Keratinocyte (primary cell): Measurements from ENCODE around the gene CYB561. TPM values are rescaled to one million over a fixed set of nuclear protein-coding genes. Genes with fewer than 3 reads are reported as not detected.

Experiments
- DNase-seq: peaks from one replicate; pipeline ENCODE4 v3.0.0-alpha.2; 2011; ENCODE audit warnings: low read depth, missing footprints, low spot score
- FAIRE-seq: peaks from 2 replicates; lab custom pipeline; 2011; peaks lifted over from hg19 to GRCh38; lab: Jason Lieb, UNC
- H2AFZ ChIP-seq: 2 replicates; pipeline ENCODE4 v1.6.0; 2012; ENCODE audit warnings: low read length, control low read depth, inconsistent platforms; ENCODE audit not compliant: control insufficient read depth
- H3K27ac ChIP-seq: 2 replicates; pipeline ENCODE4 v1.5.1; 2011; ENCODE audit warnings: low read length; ENCODE audit not compliant: control insufficient read depth, insufficient read depth
- H3K27me3 ChIP-seq: 3 replicates; pipeline ENCODE4 v1.6.0; 2011; ENCODE audit warnings: low read length; ENCODE audit not compliant: control insufficient read depth, insufficient read depth; ENCODE audit errors: extremely low read depth
- H3K36me3 ChIP-seq, 2 experiments: 2 replicates in 1 of 2; 3 replicates in 1 of 2; pipeline ENCODE4 v1.5.1; 2011; ENCODE audit warnings: low read length in 2 of 2, mild to moderate bottlenecking in 1 of 2; ENCODE audit not compliant: control insufficient read depth in 2 of 2, insufficient read depth in 2 of 2; ENCODE audit errors: extremely low read depth in 1 of 2
- H3K4me1 ChIP-seq: 3 replicates; pipeline ENCODE4 v1.5.1; 2011; ENCODE audit warnings: low read length; ENCODE audit not compliant: control insufficient read depth, insufficient read depth; ENCODE audit errors: extremely low read depth
- H3K4me2 ChIP-seq: 3 replicates; pipeline ENCODE4 v1.6.0; 2011; ENCODE audit warnings: low read depth, low read length; ENCODE audit not compliant: control insufficient read depth, insufficient read depth; ENCODE audit errors: extremely low read depth
- H3K4me3 ChIP-seq, 3 experiments: fragments of 200-600 bp in 1 of 3; sonication (generic) in 1 of 3; 2 replicates in 2 of 3; 3 replicates in 1 of 3; pipeline ENCODE4 v1.5.1; 2011 to 2016; ENCODE audit warnings: low read length in 3 of 3, mild to moderate bottlenecking in 3 of 3, control low read depth in 2 of 3, inconsistent platforms in 1 of 3, low read depth in 1 of 3, mixed read lengths in 1 of 3, mixed run types in 1 of 3, moderate library complexity in 1 of 3; ENCODE audit not compliant: control insufficient read depth in 2 of 3, insufficient read depth in 2 of 3; ENCODE audit errors: extremely low read depth in 1 of 3
- H3K79me2 ChIP-seq: 2 replicates; pipeline ENCODE4 v1.6.0; 2012; ENCODE audit warnings: low read length; ENCODE audit not compliant: control insufficient read depth, insufficient read depth
- H3K9ac ChIP-seq: 3 replicates; pipeline ENCODE4 v1.6.0; 2011; ENCODE audit warnings: low read length; ENCODE audit not compliant: control insufficient read depth, insufficient read depth; ENCODE audit errors: extremely low read depth
- H3K9me1 ChIP-seq: 3 replicates; pipeline ENCODE4 v1.6.0; 2011; ENCODE audit warnings: low read length; ENCODE audit not compliant: control insufficient read depth, insufficient read depth; ENCODE audit errors: extremely low read depth
- H3K9me3 ChIP-seq: 2 replicates; pipeline ENCODE4 v1.5.1; 2012; ENCODE audit warnings: low read depth, low read length; ENCODE audit not compliant: control insufficient read depth
- H4K20me1 ChIP-seq: 3 replicates; pipeline ENCODE4 v1.6.0; 2011; ENCODE audit warnings: low read length; ENCODE audit not compliant: control insufficient read depth, insufficient read depth; ENCODE audit errors: extremely low read depth
- EZH2 ChIP-seq: IDR thresholded peaks from one replicate; pipeline ENCODE4 v1.6.1; 2012; ENCODE audit warnings: inconsistent platforms, mild to moderate bottlenecking, low read length, moderate library complexity
- dilution Hi-C: fragments of 300-500 bp; cut with MboI; formaldehyde crosslinking; loops from one replicate; pipeline ENCODE4 v1.7.0; 2020; ENCODE audit warnings: low sequenced_read_pairs; ENCODE audit not compliant: extremely low pct_ligation_motif_present
- polyA plus RNA-seq, 5 experiments: library from polyadenylated mRNA; depleted of rRNA in 3 of 5; stranded (reverse) in 3 of 5; stranded (forward) in 1 of 5; unstranded in 1 of 5; fragments of >200 nt; gene quantifications; 1 replicate in 1 of 5; 2 replicates in 3 of 5; 3 replicates in 1 of 5; pipeline versions ENCODE4 v1.2.1 to v1.2.3, GENCODE V29; 2011 to 2012; ENCODE audit warnings: missing spikeins in 2 of 5, low read depth in 1 of 5, low replicate concordance in 1 of 5
- TF ChIP-seq, protein P1 (sequence below), 3 experiments: IDR thresholded peaks in 1 of 3; conservative IDR thresholded peaks in 1 of 3; optimal IDR thresholded peaks in 1 of 3; 2 replicates in 2 of 3; 3 replicates in 1 of 3; pipeline versions ENCODE3 to v1.5.1; 2011; ENCODE audit warnings: low read length in 3 of 3, mild to moderate bottlenecking in 3 of 3, moderate library complexity in 2 of 3, control low read depth in 1 of 3, inconsistent platforms in 1 of 3; ENCODE audit not compliant: insufficient read depth in 2 of 3; ENCODE audit errors: extremely low read depth in 1 of 3

The CYB561 gene
- polyA plus RNA-seq, 1 donor (not counting 4 experiments of a cell fraction or from before 2014, with no cell fraction given), result 14.4 TPM

- peaks cover 0 to 9% of the 10 kb centered on the region in 2 experiments for H3K36me3 ChIP-seq
- no peaks in the 10 kb centered on the region for H4K20me1 ChIP-seq
- dilution Hi-C loops, result no loop called here
- peaks cover 19% of the 10 kb centered on the region for H3K4me1 ChIP-seq
- no peaks in the 10 kb centered on the region for H3K27me3 ChIP-seq
- H2AFZ ChIP-seq, result no peak overlapping the region
- FAIRE-seq (no peak), DNase-seq (no peak)
- no peaks in the 10 kb centered on the region for H3K79me2 ChIP-seq
- no peak overlapping the region for H3K4me2 ChIP-seq
- H3K9me3 ChIP-seq, result no peaks in the 10 kb centered on the region
- no peak overlapping the region for H3K27ac ChIP-seq
- H3K4me3 ChIP-seq, result no peak overlapping the region
- H3K9ac ChIP-seq, result no peak overlapping the region
- no peak for TF ChIP-seq EZH2
- TF ChIP-seq, protein P1, sequence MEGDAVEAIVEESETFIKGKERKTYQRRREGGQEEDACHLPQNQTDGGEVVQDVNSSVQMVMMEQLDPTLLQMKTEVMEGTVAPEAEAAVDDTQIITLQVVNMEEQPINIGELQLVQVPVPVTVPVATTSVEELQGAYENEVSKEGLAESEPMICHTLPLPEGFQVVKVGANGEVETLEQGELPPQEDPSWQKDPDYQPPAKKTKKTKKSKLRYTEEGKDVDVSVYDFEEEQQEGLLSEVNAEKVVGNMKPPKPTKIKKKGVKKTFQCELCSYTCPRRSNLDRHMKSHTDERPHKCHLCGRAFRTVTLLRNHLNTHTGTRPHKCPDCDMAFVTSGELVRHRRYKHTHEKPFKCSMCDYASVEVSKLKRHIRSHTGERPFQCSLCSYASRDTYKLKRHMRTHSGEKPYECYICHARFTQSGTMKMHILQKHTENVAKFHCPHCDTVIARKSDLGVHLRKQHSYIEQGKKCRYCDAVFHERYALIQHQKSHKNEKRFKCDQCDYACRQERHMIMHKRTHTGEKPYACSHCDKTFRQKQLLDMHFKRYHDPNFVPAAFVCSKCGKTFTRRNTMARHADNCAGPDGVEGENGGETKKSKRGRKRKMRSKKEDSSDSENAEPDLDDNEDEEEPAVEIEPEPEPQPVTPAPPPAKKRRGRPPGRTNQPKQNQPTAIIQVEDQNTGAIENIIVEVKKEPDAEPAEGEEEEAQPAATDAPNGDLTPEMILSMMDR (optimal IDR thresholded peaks at IDR 0.05 in 1 of 3, IDR thresholded peaks at IDR 0.05 in 1 of 3, conservative IDR thresholded peaks at IDR 0.05 in 1 of 3; ENCODE audit: extremely low read depth in 1 of 3, insufficient read depth in 2 of 3, low read length in 3 of 3), result no peak
- H3K9me1 ChIP-seq, result no peaks in the 10 kb centered on the region
Measured at GRCh38 chr17:63438092-63439051, 7.7 kb downstream of the CYB561 start.

DNA sequence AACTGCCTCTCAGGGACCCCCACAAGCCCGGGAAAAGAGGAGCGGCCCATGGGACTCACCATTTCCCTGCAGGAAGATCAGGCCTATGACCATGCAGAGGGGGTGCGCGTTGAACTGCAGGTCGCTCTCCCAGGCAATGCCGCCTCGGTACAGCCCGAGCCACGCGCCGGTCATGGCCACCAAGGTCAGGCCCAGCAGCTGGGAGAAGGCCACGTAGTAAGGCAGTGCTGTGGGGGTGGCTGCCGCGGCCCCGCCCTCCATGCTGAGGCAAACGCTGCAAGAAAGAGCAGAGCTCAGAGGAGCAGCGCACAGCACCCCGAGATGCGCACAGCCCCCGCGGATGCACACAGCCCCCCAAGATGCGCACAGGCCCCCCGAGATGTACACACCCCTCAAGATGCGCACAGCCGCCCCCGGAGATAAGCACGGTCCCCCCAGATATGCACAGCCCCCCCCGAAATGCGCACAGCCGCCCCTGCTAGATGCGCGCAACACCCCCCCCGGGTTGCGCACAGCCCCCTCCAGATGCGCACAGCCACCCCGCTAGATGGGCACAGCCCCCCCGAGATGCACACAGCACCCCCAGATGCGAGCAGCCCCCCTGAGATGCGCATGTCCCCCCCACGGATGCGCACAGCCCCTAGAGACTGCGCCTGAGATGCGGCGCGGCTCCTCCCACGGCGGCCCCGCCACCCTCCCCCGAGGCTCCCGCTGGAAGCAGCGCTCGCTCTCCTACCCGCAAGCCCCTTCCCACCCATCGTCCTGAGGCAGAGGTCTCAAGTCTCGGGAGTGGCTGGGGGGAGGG lies 8.6 kb downstream of the CYB561 start:
- H3K27ac ChIP-seq, result no peak overlapping the region
- no peaks in the 10 kb centered on the region for H3K27me3 ChIP-seq
- no peaks in the 10 kb centered on the region for H4K20me1 ChIP-seq
- no peak overlapping the region for H3K9ac ChIP-seq
- peaks cover 0 to 9% of the 10 kb centered on the region in 2 experiments for H3K36me3 ChIP-seq
- TF ChIP-seq, protein P1 (optimal IDR thresholded peaks at IDR 0.05 in 1 of 3, IDR thresholded peaks at IDR 0.05 in 1 of 3, conservative IDR thresholded peaks at IDR 0.05 in 1 of 3; ENCODE audit: extremely low read depth in 1 of 3, insufficient read depth in 2 of 3, low read length in 3 of 3), result no peak
- TF ChIP-seq EZH2, result no peak
- no peak overlapping the region for H2AFZ ChIP-seq
- no peak overlapping the region for H3K4me3 ChIP-seq
- no peaks in the 10 kb centered on the region for H3K9me1 ChIP-seq
- no peak overlapping the region for H3K4me2 ChIP-seq
- dilution Hi-C loops, result no loop called here
- no peaks in the 10 kb centered on the region for H3K9me3 ChIP-seq
- FAIRE-seq (no peak), DNase-seq (no peak)
- no peaks in the 10 kb centered on the region for H3K79me2 ChIP-seq
- peaks cover 20% of the 10 kb centered on the region for H3K4me1 ChIP-seq
